AG09309 (cell line): ENCODE results near the gene VWA1.

Experiments used
- DNase-seq: peaks from one replicate; pipeline ENCODE4 v3.0.0-alpha.2; 2010; ENCODE audit warnings: low read depth
- H3K4me3 ChIP-seq: 2 replicates; pipeline ENCODE4 v1.5.1; 2011; ENCODE audit warnings: mild to moderate bottlenecking, low read depth, low read length, moderate library complexity; ENCODE audit not compliant: control insufficient read depth
- CTCF ChIP-seq: IDR thresholded peaks from 2 replicates; pipeline ENCODE4 v1.5.1; 2011; ENCODE audit warnings: mild to moderate bottlenecking, low read depth, low read length, inconsistent platforms; ENCODE audit not compliant: insufficient read depth, control insufficient read depth; ENCODE audit errors: missing control alignments

Gene VWA1

GRCh38 chr1:1421147-1421906, 14.2 kb upstream of the VWA1 start, which contains the start of gene ANKRD65:
ANKRD65 (minus strand) TSS chr1:1421276; CDS start chr1:1421005, 271 bp downstream.
- DNase-seq: no peak
- TF ChIP-seq CTCF: no peak
- no peak within 1 kb of the TSS for H3K4me3 ChIP-seq

- no peak for DNase-seq
- no peak overlapping the region for H3K4me3 ChIP-seq
- no peak for TF ChIP-seq CTCF
Measured at GRCh38 chr1:1421907-1422464, 13.5 kb upstream of the VWA1 start.

- no peak for TF ChIP-seq CTCF
- no peak overlapping the region for H3K4me3 ChIP-seq
- DNase-seq: no peak
Measured at GRCh38 chr1:1422465-1423244, 12.8 kb upstream of the VWA1 start.

GRCh38 chr1:1423245-1423597, 12.3 kb upstream of the VWA1 start:
- no peak for TF ChIP-seq CTCF
- no peak overlapping the region for H3K4me3 ChIP-seq
- DNase-seq: no peak

- H3K4me3 ChIP-seq: no peak overlapping the region
- DNase-seq: no peak
- TF ChIP-seq CTCF: no peak
Measured at GRCh38 chr1:1424707-1425106, 10.8 kb upstream of the VWA1 start.

GRCh38 chr1:1425426-1425752, 10.1 kb upstream of the VWA1 start:
- no peak overlapping the region for H3K4me3 ChIP-seq
- no peak for DNase-seq
- no peak for TF ChIP-seq CTCF
